ENCODE measurements around the gene POLR2E. TPM values are rescaled to one million over a fixed set of nuclear protein-coding genes. Genes with fewer than 3 reads are reported as not detected.

Gene POLR2E
- total RNA-seq, 1 donor from 2014 or later = 87.1 TPM

DNA sequence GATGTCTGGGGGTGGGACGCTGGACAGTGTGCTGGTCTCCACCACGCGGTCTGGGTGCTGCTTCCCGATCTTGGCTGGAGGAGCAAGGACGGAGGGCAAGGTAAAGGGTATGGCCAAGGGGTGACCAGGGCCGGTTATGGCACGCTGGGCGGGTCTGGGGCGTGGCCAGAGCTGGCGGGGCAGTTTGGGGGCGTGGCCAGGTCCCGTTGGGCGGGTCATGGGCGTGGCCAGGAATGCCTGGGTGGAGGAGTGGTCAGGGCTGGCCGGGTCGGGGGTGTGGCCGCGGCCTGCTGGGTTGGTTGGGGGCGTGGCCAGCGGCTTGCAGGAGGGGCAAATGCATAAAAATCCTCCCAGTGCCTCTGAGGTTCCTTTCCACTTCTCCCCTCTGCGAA lies 27.8 kb upstream of the POLR2E start:
- Histone ChIP-seq H3K4me3 (ENCODE audit: low read depth, low read length) (no peak overlapping the region), H3K36me3 (ENCODE audit: control insufficient read depth, insufficient read depth, low read length) (peaks cover 58% of the 10 kb centered on the region), H3K27me3 (ENCODE audit: control insufficient read depth, insufficient read depth, low read length) (no peaks in the 10 kb centered on the region)
- DNase-seq (ENCODE audit: low read depth) = peak; percentile 52
- FAIRE-seq = no peak
- TF ChIP-seq, protein P1, sequence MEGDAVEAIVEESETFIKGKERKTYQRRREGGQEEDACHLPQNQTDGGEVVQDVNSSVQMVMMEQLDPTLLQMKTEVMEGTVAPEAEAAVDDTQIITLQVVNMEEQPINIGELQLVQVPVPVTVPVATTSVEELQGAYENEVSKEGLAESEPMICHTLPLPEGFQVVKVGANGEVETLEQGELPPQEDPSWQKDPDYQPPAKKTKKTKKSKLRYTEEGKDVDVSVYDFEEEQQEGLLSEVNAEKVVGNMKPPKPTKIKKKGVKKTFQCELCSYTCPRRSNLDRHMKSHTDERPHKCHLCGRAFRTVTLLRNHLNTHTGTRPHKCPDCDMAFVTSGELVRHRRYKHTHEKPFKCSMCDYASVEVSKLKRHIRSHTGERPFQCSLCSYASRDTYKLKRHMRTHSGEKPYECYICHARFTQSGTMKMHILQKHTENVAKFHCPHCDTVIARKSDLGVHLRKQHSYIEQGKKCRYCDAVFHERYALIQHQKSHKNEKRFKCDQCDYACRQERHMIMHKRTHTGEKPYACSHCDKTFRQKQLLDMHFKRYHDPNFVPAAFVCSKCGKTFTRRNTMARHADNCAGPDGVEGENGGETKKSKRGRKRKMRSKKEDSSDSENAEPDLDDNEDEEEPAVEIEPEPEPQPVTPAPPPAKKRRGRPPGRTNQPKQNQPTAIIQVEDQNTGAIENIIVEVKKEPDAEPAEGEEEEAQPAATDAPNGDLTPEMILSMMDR (IDR thresholded peaks at IDR 0.05; ENCODE audit: insufficient read depth, low read length, severe bottlenecking) = no peak

DNA sequence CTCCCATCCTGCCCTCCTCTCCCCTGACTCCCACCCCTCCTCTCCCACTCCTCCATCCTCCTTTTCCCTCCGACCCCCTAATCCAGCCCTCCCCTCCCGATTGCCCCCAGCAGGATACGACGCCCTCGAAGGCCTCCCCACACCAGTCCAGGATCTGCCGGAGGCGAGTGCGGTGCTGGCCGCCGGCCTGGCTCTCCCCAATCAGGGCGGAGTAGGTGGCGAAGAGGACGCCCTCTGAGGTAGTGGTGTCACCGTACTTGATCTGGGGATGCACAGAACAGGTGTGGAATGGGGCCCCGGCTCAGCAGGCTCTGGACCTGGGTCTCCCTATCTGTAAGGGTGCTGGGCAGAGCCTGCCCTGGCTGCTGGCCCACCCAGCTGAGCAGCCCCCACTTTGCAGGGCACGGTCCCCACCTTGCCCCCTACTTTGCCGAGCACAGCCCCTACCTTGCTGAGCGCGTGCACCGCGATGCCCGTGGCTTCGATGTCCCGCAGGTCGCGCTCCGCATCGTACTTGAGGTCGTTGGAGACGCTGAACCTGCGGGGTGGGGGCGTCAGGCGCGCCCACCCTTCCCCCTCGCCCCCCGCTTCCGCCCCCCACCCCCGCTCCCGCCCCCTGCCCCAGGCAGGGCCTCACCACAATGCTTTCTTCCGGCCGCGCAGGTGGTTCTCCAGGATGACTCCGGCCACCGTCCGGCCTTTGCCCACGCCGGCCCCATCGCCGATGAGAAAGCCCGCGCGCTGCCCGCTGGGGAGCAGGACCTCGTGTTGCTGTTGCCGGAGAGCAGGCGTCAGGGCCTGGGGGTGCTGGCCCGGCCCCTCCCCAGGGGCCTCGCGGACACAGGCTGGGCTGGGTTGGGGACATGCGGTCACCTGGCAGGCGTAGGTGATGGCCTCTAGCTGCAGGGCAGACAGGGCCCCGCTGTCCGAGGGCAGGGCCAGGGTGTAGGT lies 27.1 kb upstream of the POLR2E start:
- Histone ChIP-seq H3K36me3 (ENCODE audit: control insufficient read depth, insufficient read depth, low read length) (peaks cover 59% of the 10 kb centered on the region), H3K27me3 (ENCODE audit: control insufficient read depth, insufficient read depth, low read length) (no peaks in the 10 kb centered on the region), H3K4me3 (ENCODE audit: low read depth, low read length) (no peak overlapping the region)
- TF ChIP-seq, protein P1 (IDR thresholded peaks at IDR 0.05; ENCODE audit: insufficient read depth, low read length, severe bottlenecking) = no peak
- FAIRE-seq (no peak), DNase-seq (ENCODE audit: low read depth) (no peak)

- Histone ChIP-seq H3K36me3 (ENCODE audit: control insufficient read depth, insufficient read depth, low read length) (peaks cover 58% of the 10 kb centered on the region), H3K27me3 (ENCODE audit: control insufficient read depth, insufficient read depth, low read length) (no peaks in the 10 kb centered on the region), H3K4me3 (ENCODE audit: low read depth, low read length) (no peak overlapping the region)
- DNase-seq (ENCODE audit: low read depth) (no peak), FAIRE-seq (peak; percentile 13)
- TF ChIP-seq, protein P1 (IDR thresholded peaks at IDR 0.05; ENCODE audit: insufficient read depth, low read length, severe bottlenecking) = no peak
These were observed 26.2 kb upstream of the POLR2E start for GRCh38 chr19:1121395-1121794.

GRCh38 chr19:1119475-1120217 lies 24.5 kb upstream of the POLR2E start:
- DNase-seq (ENCODE audit: low read depth) (no peak), FAIRE-seq (no peak)
- Histone ChIP-seq H3K36me3 (ENCODE audit: control insufficient read depth, insufficient read depth, low read length) (peaks cover 56% of the 10 kb centered on the region), H3K4me3 (ENCODE audit: low read depth, low read length) (no peak overlapping the region), H3K27me3 (ENCODE audit: control insufficient read depth, insufficient read depth, low read length) (no peaks in the 10 kb centered on the region)
- TF ChIP-seq, protein P1 (IDR thresholded peaks at IDR 0.05; ENCODE audit: insufficient read depth, low read length, severe bottlenecking) = no peak

DNA sequence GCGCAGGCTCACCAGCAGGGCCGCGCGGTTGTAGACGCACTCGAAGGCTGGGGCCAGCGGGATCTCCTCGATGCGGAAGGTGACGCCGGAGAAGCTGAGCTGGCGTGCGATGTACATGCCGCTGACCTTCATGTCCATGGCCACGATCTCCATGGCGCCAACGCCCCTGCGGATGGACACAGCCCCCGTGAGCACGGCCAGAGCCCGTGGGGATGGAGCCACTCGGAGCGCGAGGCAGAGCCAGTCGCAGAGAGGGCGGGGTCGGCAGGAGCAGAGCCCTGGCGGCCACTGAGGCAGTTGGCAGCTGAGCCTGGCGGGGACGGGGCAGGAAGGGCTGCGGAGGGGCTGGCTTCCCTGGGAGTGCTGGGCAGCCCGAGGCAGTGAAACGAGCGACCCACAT lies 23.8 kb upstream of the POLR2E start:
- TF ChIP-seq, protein P1 (IDR thresholded peaks at IDR 0.05; ENCODE audit: insufficient read depth, low read length, severe bottlenecking) = no peak
- Histone ChIP-seq H3K36me3 (ENCODE audit: control insufficient read depth, insufficient read depth, low read length) (peaks cover 55% of the 10 kb centered on the region), H3K4me3 (ENCODE audit: low read depth, low read length) (no peak overlapping the region), H3K27me3 (ENCODE audit: control insufficient read depth, insufficient read depth, low read length) (no peaks in the 10 kb centered on the region)
- FAIRE-seq (no peak), DNase-seq (ENCODE audit: low read depth) (no peak)
